Vagina (tissue), 2 donors: ENCODE measurements around the gene CADM2. TPM values are rescaled to one million over a fixed set of nuclear protein-coding genes. Genes with fewer than 3 reads are reported as not detected.

Experiments
- DNase-seq, 2 donors: peaks; one replicate each; pipeline ENCODE4 v3.0.0-alpha.2; 2017; ENCODE audit errors: extremely low spot score in 2 of 2
- H3K27ac ChIP-seq: fragments of 200-600 bp; sonication (generic); one replicate; pipeline ENCODE4 v1.5.1; 2019
- H3K27me3 ChIP-seq: fragments of 200-600 bp; sonication (generic); one replicate; pipeline ENCODE4 v1.5.1; 2019
- H3K36me3 ChIP-seq, 2 donors: fragments of 200-600 bp; sonication (generic); one replicate each; pipeline ENCODE4 v1.5.1; 2017 to 2019
- H3K4me1 ChIP-seq: fragments of 200-600 bp; sonication (generic); one replicate; pipeline ENCODE4 v1.5.1; 2019
- H3K4me3 ChIP-seq, 2 donors: fragments of 200-600 bp; sonication (generic); 1 replicate in 1 of 2; 2 replicates in 1 of 2; pipeline ENCODE4 v1.5.1; 2016 to 2019
- H3K9me3 ChIP-seq: fragments of 200-600 bp; sonication (generic); one replicate; pipeline ENCODE4 v1.5.1; 2019
- POLR2A ChIP-seq, 2 donors: fragments of 450-650 bp; IDR thresholded peaks; one replicate each; pipeline ENCODE4 v1.6.1; 2017; ENCODE audit warnings: antibody characterized with exemption in 2 of 2, mild to moderate bottlenecking in 2 of 2, moderate library complexity in 2 of 2
- POLR2AphosphoS5 ChIP-seq, 2 donors: sonication (generic); formaldehyde crosslinking; IDR thresholded peaks; one replicate each; pipeline ENCODE4 v1.9.0; 2017; ENCODE audit warnings: antibody characterized with exemption in 2 of 2, mild to moderate bottlenecking in 2 of 2, low read depth in 1 of 2; ENCODE audit not compliant: insufficient read depth in 1 of 2
- intact Hi-C: fragments of 100-400 bp; cut with DNase I; formaldehyde crosslinking; loops from one replicate; pipeline ENCODE4 v1.15.1; 2023
- total RNA-seq: library from RNA; depleted of rRNA; stranded (reverse); fragments of >200 nt; gene quantifications from one replicate; pipeline ENCODE4 v1.2.3, GENCODE V29; 2016
- TF ChIP-seq, protein P1 (sequence below), 3 experiments: fragments of 450-650 bp in 2 of 3; fragments of 200-600 bp in 1 of 3; sonication (generic) in 1 of 3; IDR thresholded peaks; one replicate each; pipeline ENCODE4 v1.5.1; 2017 to 2019; ENCODE audit warnings: antibody characterized with exemption in 3 of 3, mild to moderate bottlenecking in 2 of 3, moderate library complexity in 2 of 3

The CADM2 gene
- total RNA-seq, 1 donor from 2014 or later, result 3.7 TPM

DNA sequence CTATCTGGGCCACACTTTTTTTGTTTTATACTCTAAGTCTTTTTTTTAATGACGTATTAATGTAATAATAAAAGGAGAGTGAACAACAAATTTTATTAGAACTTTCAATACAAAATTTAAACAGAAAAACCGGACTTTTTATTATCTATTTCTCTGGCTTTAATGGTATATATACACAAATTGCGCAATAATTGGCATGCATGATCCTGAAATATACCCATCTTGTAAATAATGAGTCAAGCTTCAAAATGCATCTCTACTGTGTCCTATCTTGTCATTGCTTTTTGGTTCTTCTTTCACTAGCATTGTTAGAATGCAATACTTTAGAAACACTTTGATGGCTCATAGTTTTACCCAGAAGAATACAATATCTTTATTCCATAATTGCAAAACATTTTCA, 963.6 kb downstream of the CADM2 start:
- no peak overlapping the region for H3K4me3 ChIP-seq
- intact Hi-C loops, result no loop called here

DNA sequence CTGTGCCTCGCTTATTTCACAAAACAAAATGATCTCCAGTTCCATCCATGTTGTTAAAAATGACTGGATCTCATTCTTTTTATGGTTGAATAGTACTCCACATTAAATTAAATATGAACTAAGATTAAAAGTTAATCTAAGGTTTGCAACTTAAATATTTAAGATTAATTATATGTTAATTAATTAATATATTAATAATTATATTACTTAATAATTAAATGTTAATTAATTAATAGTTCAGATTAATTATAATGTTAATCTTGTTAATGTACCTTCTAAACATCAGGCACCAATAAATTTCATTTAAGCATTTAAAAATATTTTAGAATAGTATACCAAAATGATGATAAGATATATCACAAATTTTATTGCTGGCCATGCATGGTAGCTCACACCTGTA, 971.9 kb downstream of the CADM2 start:
- Histone ChIP-seq H3K4me3 (no peak overlapping the region), H3K36me3 (no peaks in the 10 kb centered on the region), H3K27me3 (no peaks in the 10 kb centered on the region), H3K4me1 (no peaks in the 10 kb centered on the region), H3K27ac (no peak overlapping the region), H3K9me3 (no peaks in the 10 kb centered on the region)
- intact Hi-C loops, result no loop called here
- DNase-seq, result no peak
- TF ChIP-seq POLR2A (IDR thresholded peaks at IDR 0.05) (no peak), POLR2AphosphoS5 (IDR thresholded peaks at IDR 0.05; ENCODE audit: insufficient read depth in 1 of 2, low read depth in 1 of 2) (no peak)
- TF ChIP-seq, protein P1, sequence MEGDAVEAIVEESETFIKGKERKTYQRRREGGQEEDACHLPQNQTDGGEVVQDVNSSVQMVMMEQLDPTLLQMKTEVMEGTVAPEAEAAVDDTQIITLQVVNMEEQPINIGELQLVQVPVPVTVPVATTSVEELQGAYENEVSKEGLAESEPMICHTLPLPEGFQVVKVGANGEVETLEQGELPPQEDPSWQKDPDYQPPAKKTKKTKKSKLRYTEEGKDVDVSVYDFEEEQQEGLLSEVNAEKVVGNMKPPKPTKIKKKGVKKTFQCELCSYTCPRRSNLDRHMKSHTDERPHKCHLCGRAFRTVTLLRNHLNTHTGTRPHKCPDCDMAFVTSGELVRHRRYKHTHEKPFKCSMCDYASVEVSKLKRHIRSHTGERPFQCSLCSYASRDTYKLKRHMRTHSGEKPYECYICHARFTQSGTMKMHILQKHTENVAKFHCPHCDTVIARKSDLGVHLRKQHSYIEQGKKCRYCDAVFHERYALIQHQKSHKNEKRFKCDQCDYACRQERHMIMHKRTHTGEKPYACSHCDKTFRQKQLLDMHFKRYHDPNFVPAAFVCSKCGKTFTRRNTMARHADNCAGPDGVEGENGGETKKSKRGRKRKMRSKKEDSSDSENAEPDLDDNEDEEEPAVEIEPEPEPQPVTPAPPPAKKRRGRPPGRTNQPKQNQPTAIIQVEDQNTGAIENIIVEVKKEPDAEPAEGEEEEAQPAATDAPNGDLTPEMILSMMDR (IDR thresholded peaks at IDR 0.05), result no peak

More for the DNA sequence above, 963.6 kb downstream of the CADM2 start:
- no peaks in the 10 kb centered on the region for H3K9me3 ChIP-seq
- DNase-seq, result no peak
- H3K36me3 ChIP-seq, result no peaks in the 10 kb centered on the region
- no peaks in the 10 kb centered on the region for H3K4me1 ChIP-seq
- H3K27me3 ChIP-seq, result no peaks in the 10 kb centered on the region
- H3K27ac ChIP-seq, result no peak overlapping the region
- TF ChIP-seq POLR2AphosphoS5 (IDR thresholded peaks at IDR 0.05; ENCODE audit: insufficient read depth in 1 of 2, low read depth in 1 of 2) (no peak), POLR2A (IDR thresholded peaks at IDR 0.05) (no peak)
- TF ChIP-seq, protein P1 (IDR thresholded peaks at IDR 0.05), result no peak

DNA sequence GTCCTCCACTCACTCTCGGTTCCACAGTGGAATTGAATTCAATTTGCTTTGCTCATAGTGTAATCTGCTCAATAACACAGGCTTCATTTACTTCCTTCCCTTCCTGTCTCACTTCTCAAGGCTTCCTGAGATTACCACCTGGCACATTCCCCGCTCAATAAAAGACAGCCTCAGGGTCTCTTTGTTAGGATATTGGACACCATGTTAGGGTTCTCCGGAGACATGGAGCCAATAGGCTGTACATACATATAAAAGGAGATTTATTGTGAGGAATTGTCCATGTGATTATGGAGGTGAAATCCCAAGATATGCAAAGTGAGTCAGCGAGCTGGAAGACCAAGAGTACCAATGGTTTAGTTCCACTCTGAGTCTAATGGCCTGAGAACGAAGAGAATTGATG, 974.5 kb downstream of the CADM2 start:
- intact Hi-C loops, result no loop called here

DNA sequence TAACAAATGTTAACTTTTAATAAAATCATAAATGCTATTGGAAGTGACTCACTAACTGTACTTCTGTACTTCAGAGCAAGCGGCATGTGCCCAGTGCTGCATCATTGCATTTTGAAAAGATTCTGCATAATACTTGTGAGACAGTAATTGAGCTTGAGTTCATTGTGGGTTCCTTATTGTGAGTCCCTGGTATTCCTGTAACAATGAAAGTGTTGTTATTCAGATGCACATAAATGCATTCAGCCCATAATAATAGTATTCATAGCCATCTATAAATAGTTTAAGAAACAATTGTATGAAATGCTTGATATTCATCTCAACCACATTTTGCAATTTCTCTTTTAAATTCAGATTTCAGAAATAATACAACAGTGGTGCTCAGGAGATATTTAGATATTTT, 976.4 kb downstream of the CADM2 start:
- intact Hi-C loops, result no loop called here
- no peaks in the 10 kb centered on the region for H3K27me3 ChIP-seq
- no peaks in the 10 kb centered on the region for H3K4me1 ChIP-seq
- no peaks in the 10 kb centered on the region for H3K9me3 ChIP-seq
- no peak overlapping the region for H3K27ac ChIP-seq
- TF ChIP-seq, protein P1 (IDR thresholded peaks at IDR 0.05), result no peak
- TF ChIP-seq POLR2AphosphoS5 (IDR thresholded peaks at IDR 0.05; ENCODE audit: insufficient read depth in 1 of 2, low read depth in 1 of 2), result no peak
- TF ChIP-seq POLR2A (IDR thresholded peaks at IDR 0.05), result no peak
- DNase-seq, result no peak
- H3K4me3 ChIP-seq, result no peak overlapping the region
- no peaks in the 10 kb centered on the region for H3K36me3 ChIP-seq

More for the DNA sequence above, 974.5 kb downstream of the CADM2 start:
- no peaks in the 10 kb centered on the region for H3K27me3 ChIP-seq
- DNase-seq, result no peak
- no peaks in the 10 kb centered on the region for H3K36me3 ChIP-seq
- H3K27ac ChIP-seq, result no peak overlapping the region
- no peaks in the 10 kb centered on the region for H3K9me3 ChIP-seq
- no peak for TF ChIP-seq POLR2AphosphoS5 (IDR thresholded peaks at IDR 0.05; ENCODE audit: insufficient read depth in 1 of 2, low read depth in 1 of 2)
- TF ChIP-seq POLR2A (IDR thresholded peaks at IDR 0.05), result no peak
- TF ChIP-seq, protein P1 (IDR thresholded peaks at IDR 0.05), result no peak
- H3K4me3 ChIP-seq, result no peak overlapping the region
- no peaks in the 10 kb centered on the region for H3K4me1 ChIP-seq

DNA sequence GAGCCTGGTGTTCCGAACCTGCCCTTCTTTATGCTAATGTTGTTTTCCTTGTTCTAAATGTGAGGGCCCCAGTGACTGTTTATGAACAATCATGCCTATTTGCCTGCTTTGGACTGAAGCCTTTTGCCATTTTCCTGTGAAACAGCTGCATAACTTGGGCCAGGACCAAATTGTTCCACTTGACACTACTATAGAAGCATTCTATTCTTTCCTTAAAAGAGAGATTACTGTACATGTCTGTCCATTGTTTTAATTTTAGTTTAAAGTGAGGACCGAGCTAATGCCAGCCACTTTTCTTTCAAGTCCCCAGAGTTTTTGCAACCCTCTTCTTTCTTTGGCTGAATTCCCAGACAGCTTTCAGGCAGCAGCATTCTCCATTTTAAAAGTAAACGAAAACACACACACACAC, 980.3 kb downstream of the CADM2 start:
- Histone ChIP-seq H3K27me3 (no peaks in the 10 kb centered on the region), H3K36me3 (no peaks in the 10 kb centered on the region), H3K27ac (no peak overlapping the region), H3K9me3 (no peaks in the 10 kb centered on the region), H3K4me3 (no peak overlapping the region), H3K4me1 (no peaks in the 10 kb centered on the region)
- intact Hi-C loops, result no loop called here
- no peak for DNase-seq
- no peak for TF ChIP-seq POLR2A (IDR thresholded peaks at IDR 0.05)
- no peak for TF ChIP-seq POLR2AphosphoS5 (IDR thresholded peaks at IDR 0.05; ENCODE audit: insufficient read depth in 1 of 2, low read depth in 1 of 2)
- TF ChIP-seq, protein P1 (IDR thresholded peaks at IDR 0.05), result no peak
